B cell (primary cell): Measurements from ENCODE around the gene BNC2. TPM values are rescaled to one million over a fixed set of nuclear protein-coding genes. Genes with fewer than 3 reads are reported as not detected.

ENCODE experiments used
- ATAC-seq: fragments of 200-7000 bp; cut with Tn5 transposase; one replicate; pipeline ENCODE4 v1.10.0; 2021; ENCODE audit warnings: low read depth, mild to moderate bottlenecking, moderate number of reproducible peaks, moderate library complexity
- CTCF ChIA-PET: fragments of 350-600 bp; sonication (Branson Sonifier 250); formaldehyde crosslinking; loops from one replicate; lab custom pipeline; 2021; ENCODE audit warnings: antibody characterized with exemption, inconsistent platforms; lab: Charles Lee
- POLR2A ChIA-PET: fragments of 350-600 bp; sonication (Branson Sonifier 250); formaldehyde crosslinking; loops from one replicate; lab custom pipeline; 2021; ENCODE audit warnings: antibody characterized with exemption; lab: Charles Lee
- DNase-seq: peaks from one replicate; pipeline ENCODE4 v3.0.0; 2013
- H2AFZ ChIP-seq: 2 replicates; pipeline ENCODE4 v1.6.1; 2012; ENCODE audit warnings: mild to moderate bottlenecking, low read depth, low read length; ENCODE audit not compliant: insufficient read depth, poor library complexity, severe bottlenecking
- H3K27ac ChIP-seq, 2 donors: 1 replicate in 1 of 2; 2 replicates in 1 of 2; pipeline ENCODE4 v1.5.1; 2012 to 2013; ENCODE audit warnings: low read length in 2 of 2, mild to moderate bottlenecking in 2 of 2, moderate library complexity in 1 of 2
- H3K27me3 ChIP-seq, 4 experiments: fragments of 200-600 bp in 1 of 4; sonication (generic) in 1 of 4; replicated peaks in 1 of 4; 1 replicate in 2 of 4; 2 replicates in 2 of 4; pipeline versions ENCODE4 v1.6.1 to v1.7.0; 2013 to 2016; ENCODE audit warnings: low read length in 3 of 4, mild to moderate bottlenecking in 2 of 4, mixed read lengths in 1 of 4, moderate library complexity in 1 of 4; ENCODE audit not compliant: insufficient read depth in 4 of 4, control insufficient read depth in 3 of 4; ENCODE audit errors: control extremely low read depth in 1 of 4
- H3K36me3 ChIP-seq, 2 experiments: replicated peaks in 1 of 2; 1 replicate in 1 of 2; 2 replicates in 1 of 2; pipeline versions ENCODE4 v1.6.1 to v1.7.1; 2013; ENCODE audit warnings: low read length in 1 of 2; ENCODE audit not compliant: insufficient read depth in 2 of 2, control insufficient read depth in 1 of 2; ENCODE audit errors: control extremely low read depth in 1 of 2, extremely low read depth in 1 of 2
- H3K4me1 ChIP-seq, 2 donors: fragments of 200-600 bp in 1 of 2; sonication (generic) in 1 of 2; 1 replicate in 1 of 2; 2 replicates in 1 of 2; pipeline versions ENCODE4 v1.5.1 to v1.6.1; 2013 to 2017; ENCODE audit warnings: low read length in 2 of 2; ENCODE audit not compliant: control insufficient read depth in 2 of 2, insufficient read depth in 2 of 2
- H3K4me2 ChIP-seq: replicated peaks from 2 replicates; pipeline ENCODE3; 2012; ENCODE audit warnings: mild to moderate bottlenecking, low read depth, low read length; ENCODE audit not compliant: poor library complexity, severe bottlenecking
- H3K4me3 ChIP-seq, 5 experiments: fragments of 200-600 bp in 1 of 5; sonication (generic) in 1 of 5; 1 replicate in 3 of 5; 2 replicates in 2 of 5; pipeline versions ENCODE4 v1.5.1 to v1.7.0; 2011 to 2016; ENCODE audit warnings: low read length in 4 of 5, mild to moderate bottlenecking in 4 of 5, low read depth in 2 of 5, control low read depth in 1 of 5, moderate library complexity in 1 of 5; ENCODE audit not compliant: insufficient read depth in 1 of 5; ENCODE audit errors: control extremely low read depth in 1 of 5, extremely low read depth in 1 of 5
- H3K79me2 ChIP-seq: fragments of 200-600 bp; sonication (generic); one replicate; pipeline ENCODE4 v1.6.0; 2016; ENCODE audit warnings: low read length; ENCODE audit not compliant: control insufficient read depth, insufficient read depth
- H3K9ac ChIP-seq: fragments of 200-600 bp; sonication (generic); 2 replicates; pipeline ENCODE4 v1.6.1; 2017; ENCODE audit warnings: mild to moderate bottlenecking, low read length, moderate library complexity
- H3K9me3 ChIP-seq, 3 donors: one replicate each; pipeline versions ENCODE4 v1.6.1 to v1.7.1; 2013; ENCODE audit warnings: low read length in 2 of 3; ENCODE audit not compliant: control insufficient read depth in 2 of 3, insufficient read depth in 1 of 3; ENCODE audit errors: control extremely low read depth in 1 of 3
- H4K20me1 ChIP-seq: 2 replicates; pipeline ENCODE4 v1.6.0; 2012; ENCODE audit warnings: mild to moderate bottlenecking, low read length; ENCODE audit not compliant: insufficient read depth, control insufficient read depth, poor library complexity, severe bottlenecking
- H3K27ac Mint-ChIP-seq: one replicate; pipeline ENCODE4 v1.8.0; 2021; ENCODE audit warnings: mixed read lengths
- H3K27me3 Mint-ChIP-seq: one replicate; pipeline ENCODE4 v1.8.0; 2021; ENCODE audit warnings: mixed read lengths
- H3K4me1 Mint-ChIP-seq: one replicate; pipeline ENCODE4 v1.8.0; 2021; ENCODE audit warnings: mixed read lengths
- H3K4me3 Mint-ChIP-seq: one replicate; pipeline ENCODE4 v1.8.0; 2021; ENCODE audit warnings: mixed read lengths
- H3K9me3 Mint-ChIP-seq: one replicate; pipeline ENCODE4 v1.8.0; 2022; ENCODE audit warnings: mixed read lengths; ENCODE audit not compliant: insufficient read depth
- EZH2 ChIP-seq: IDR thresholded peaks from 2 replicates; pipeline ENCODE4 v1.6.1; 2012; ENCODE audit warnings: borderline replicate concordance, low read depth, mild to moderate bottlenecking, moderate library complexity, low read length; ENCODE audit not compliant: insufficient read depth, poor library complexity, severe bottlenecking
- WGBS: methylation state at CpG from one replicate; pipeline ENCODE4 v1.1.5; 2013; ENCODE audit warnings: missing lambda C conversion rate; ENCODE audit not compliant: insufficient coverage; 5-methylcytosine and 5-hydroxymethylcytosine counted together
- intact Hi-C: fragments of 100-400 bp; cut with micrococcal nuclease; formaldehyde crosslinking; loops from one replicate; pipeline ENCODE4 v1.10.0; 2022
- polyA plus RNA-seq: library from polyadenylated mRNA; depleted of rRNA; stranded (reverse); fragments of >200 nt; gene quantifications from 2 replicates; pipeline ENCODE4 v1.2.3, GENCODE V29; 2012
- total RNA-seq, 2 donors: library from RNA; stranded (reverse); fragments of 120-200 nt in 1 of 2; gene quantifications; 1 replicate in 1 of 2; 2 replicates in 1 of 2; pipeline versions ENCODE4 v1.2.3 to v1.2.4, GENCODE V29; 2013 to 2022
- TF ChIP-seq, protein P1 (sequence below): fragments of 200-600 bp; IDR thresholded peaks from one replicate; pipeline ENCODE4 v1.8.0; 2022; ENCODE audit warnings: antibody characterized with exemption, mild to moderate bottlenecking

Gene BNC2
- total and polyA plus RNA-seq, 2 donors (not counting 1 experiment from before 2014, with no cell fraction given): 0.01 TPM; not detected in 1

DNA sequence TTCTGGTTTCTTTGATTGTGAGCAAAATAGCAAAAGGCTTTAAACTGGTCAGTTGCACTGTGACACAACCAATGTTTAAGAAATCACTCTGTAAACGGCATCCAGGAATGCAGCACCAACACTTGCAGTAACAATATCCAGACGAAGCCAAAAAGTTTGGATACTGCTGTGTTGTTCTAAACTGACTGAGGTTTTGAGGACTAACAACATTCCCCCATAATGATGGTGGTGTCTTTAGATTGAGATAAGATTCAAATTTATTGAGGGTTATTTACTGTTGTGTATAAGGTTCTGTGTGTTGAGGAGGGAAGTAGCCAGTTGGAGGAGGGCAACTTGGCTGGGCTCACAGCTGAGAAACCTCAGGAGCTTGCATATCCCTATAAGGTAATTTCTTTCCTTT, 353.6 kb downstream of the BNC2 start:
- no peak overlapping the region for H2AFZ ChIP-seq
- H4K20me1 ChIP-seq: no peaks in the 10 kb centered on the region
- ChIA-PET CTCF (no interaction called here), POLR2A (no interaction called here)
- H3K9me3 ChIP-seq: peaks cover 0 to 3% (median 0%) of the 10 kb centered on the region in 3 donors
- intact Hi-C loops: no loop called here
- H3K27ac ChIP-seq: no peak overlapping the region
- no peak overlapping the region for H3K4me3 Mint-ChIP-seq
- H3K9me3 Mint-ChIP-seq: peaks cover 3% of the 10 kb centered on the region
- WGBS: no CpG with 5 or more reads among the region's 2 CpGs
- H3K9ac ChIP-seq: no peak overlapping the region
- ATAC-seq: no peak
- H3K36me3 ChIP-seq: no peaks in the 10 kb centered on the region
- no peak overlapping the region for H3K4me3 ChIP-seq
- no peaks in the 10 kb centered on the region for H3K27me3 ChIP-seq
- H3K4me1 Mint-ChIP-seq: no peaks in the 10 kb centered on the region
- no peaks in the 10 kb centered on the region for H3K27me3 Mint-ChIP-seq
- TF ChIP-seq EZH2: no peak
- TF ChIP-seq, protein P1, sequence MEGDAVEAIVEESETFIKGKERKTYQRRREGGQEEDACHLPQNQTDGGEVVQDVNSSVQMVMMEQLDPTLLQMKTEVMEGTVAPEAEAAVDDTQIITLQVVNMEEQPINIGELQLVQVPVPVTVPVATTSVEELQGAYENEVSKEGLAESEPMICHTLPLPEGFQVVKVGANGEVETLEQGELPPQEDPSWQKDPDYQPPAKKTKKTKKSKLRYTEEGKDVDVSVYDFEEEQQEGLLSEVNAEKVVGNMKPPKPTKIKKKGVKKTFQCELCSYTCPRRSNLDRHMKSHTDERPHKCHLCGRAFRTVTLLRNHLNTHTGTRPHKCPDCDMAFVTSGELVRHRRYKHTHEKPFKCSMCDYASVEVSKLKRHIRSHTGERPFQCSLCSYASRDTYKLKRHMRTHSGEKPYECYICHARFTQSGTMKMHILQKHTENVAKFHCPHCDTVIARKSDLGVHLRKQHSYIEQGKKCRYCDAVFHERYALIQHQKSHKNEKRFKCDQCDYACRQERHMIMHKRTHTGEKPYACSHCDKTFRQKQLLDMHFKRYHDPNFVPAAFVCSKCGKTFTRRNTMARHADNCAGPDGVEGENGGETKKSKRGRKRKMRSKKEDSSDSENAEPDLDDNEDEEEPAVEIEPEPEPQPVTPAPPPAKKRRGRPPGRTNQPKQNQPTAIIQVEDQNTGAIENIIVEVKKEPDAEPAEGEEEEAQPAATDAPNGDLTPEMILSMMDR: no peak
- no peak for DNase-seq
- H3K4me1 ChIP-seq: no peaks in the 10 kb centered on the region
- H3K4me2 ChIP-seq: no peak overlapping the region
- no peak overlapping the region for H3K27ac Mint-ChIP-seq
- H3K79me2 ChIP-seq: no peaks in the 10 kb centered on the region

DNA sequence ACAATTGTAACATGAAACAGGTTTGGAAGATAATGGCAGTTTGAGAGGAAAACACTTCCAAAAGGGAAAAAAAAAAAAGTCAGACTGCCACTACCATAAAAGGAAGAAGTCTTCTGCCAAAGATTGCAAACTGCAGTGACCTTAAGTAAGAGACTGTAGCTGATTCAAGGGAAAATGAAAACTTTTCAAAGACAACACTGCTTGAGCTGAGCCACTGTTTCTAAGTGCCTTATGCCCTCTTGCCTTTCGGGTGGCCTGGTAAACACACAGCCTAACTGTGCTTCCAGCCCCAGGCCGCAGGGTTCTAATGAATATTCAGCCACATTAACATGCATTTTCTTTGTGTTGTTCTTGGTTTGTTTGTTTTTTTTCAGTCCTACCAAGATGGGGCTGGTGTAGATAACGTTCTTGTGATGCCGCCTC, 354.6 kb downstream of the BNC2 start:
- H3K4me3 ChIP-seq: no peak overlapping the region
- Mint-ChIP-seq H3K9me3 (peaks cover 3% of the 10 kb centered on the region), H3K4me1 (no peaks in the 10 kb centered on the region), H3K27ac (no peak overlapping the region), H3K4me3 (no peak overlapping the region), H3K27me3 (no peaks in the 10 kb centered on the region)
- H3K79me2 ChIP-seq: no peaks in the 10 kb centered on the region
- ChIA-PET POLR2A (no interaction called here), CTCF (no interaction called here)
- DNase-seq (no peak), ATAC-seq (no peak)
- TF ChIP-seq, protein P1: no peak
- TF ChIP-seq EZH2: no peak
- H2AFZ ChIP-seq: no peak overlapping the region
- WGBS: no CpG with 5 or more reads among the region's 4 CpGs
- H3K9me3 ChIP-seq: peaks cover 0 to 3% (median 0%) of the 10 kb centered on the region in 3 donors
- H3K4me1 ChIP-seq: no peaks in the 10 kb centered on the region
- no peak overlapping the region for H3K4me2 ChIP-seq
- no peaks in the 10 kb centered on the region for H4K20me1 ChIP-seq
- no peaks in the 10 kb centered on the region for H3K27me3 ChIP-seq
- H3K36me3 ChIP-seq: no peaks in the 10 kb centered on the region
- H3K9ac ChIP-seq: no peak overlapping the region
- intact Hi-C loops: no loop called here
- H3K27ac ChIP-seq: no peak overlapping the region
